Ectodermal cell (in vitro differentiated cells): Measurements from ENCODE around the gene PRKG1.

ENCODE experiments used
- H3K27ac ChIP-seq: 2 replicates; pipeline ENCODE4 v1.7.0; 2013; ENCODE audit warnings: mild to moderate bottlenecking, low read depth, low read length; ENCODE audit not compliant: insufficient read depth, poor library complexity, severe bottlenecking
- H3K27me3 ChIP-seq: 2 replicates; pipeline ENCODE4 v1.7.0; 2013; ENCODE audit warnings: mild to moderate bottlenecking, low read length; ENCODE audit not compliant: insufficient read depth, control insufficient read depth, poor library complexity, severe bottlenecking
- H3K36me3 ChIP-seq: one replicate; pipeline ENCODE4 v1.7.0; 2013; ENCODE audit warnings: low read length; ENCODE audit not compliant: control insufficient read depth, insufficient read depth
- H3K4me1 ChIP-seq: one replicate; pipeline ENCODE4 v1.7.0; 2013; ENCODE audit warnings: low read length; ENCODE audit not compliant: control insufficient read depth, insufficient read depth
- H3K4me3 ChIP-seq: 2 replicates; pipeline ENCODE4 v1.7.0; 2013; ENCODE audit warnings: low read depth, low read length, control low read depth; ENCODE audit not compliant: insufficient read depth
- H3K9me3 ChIP-seq: 2 replicates; pipeline ENCODE4 v1.7.0; 2013; ENCODE audit warnings: mild to moderate bottlenecking, low read length, moderate library complexity; ENCODE audit not compliant: control insufficient read depth
- WGBS, 2 experiments: methylation state at CpG; one replicate each; pipeline ENCODE4 v1.1.7; 2013; ENCODE audit warnings: missing lambda C conversion rate in 2 of 2; 5-methylcytosine and 5-hydroxymethylcytosine counted together

PRKG1 gene

DNA sequence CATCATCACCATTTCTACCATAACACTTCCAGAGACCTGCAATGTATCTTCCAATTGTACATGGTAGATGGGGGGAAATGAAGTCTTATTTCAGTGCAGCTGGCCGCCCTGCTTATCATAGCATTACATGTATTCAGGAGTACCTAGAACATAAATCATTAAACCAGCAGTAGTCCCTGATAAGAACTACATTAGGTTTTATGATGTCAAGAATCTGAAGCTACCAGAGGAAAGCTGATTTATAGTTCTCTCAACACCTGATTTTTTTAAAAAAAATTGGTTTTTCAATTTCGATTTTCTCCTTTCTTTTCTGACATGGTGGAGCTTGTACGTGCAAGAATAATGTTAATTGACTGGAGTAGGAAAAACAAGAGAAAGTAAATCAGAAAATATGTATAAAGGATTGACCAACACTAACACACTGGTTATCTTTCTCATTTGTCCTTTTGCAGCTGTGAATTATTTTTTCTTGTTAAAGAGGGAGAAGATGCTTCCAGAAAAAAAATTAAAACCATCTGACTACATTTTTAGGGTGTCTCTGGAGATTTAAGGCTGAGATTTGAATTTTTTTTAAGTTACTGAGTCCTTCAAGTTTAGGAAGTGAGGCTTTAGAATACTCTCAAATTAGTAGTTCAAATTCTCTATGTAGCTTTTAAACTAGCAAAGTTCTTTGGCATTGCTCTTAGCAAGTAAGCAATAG is 566.0 kb downstream of the PRKG1 start:
- Histone ChIP-seq H3K9me3 (no peaks in the 10 kb centered on the region), H3K4me3 (no peak overlapping the region), H3K27ac (no peak overlapping the region), H3K4me1 (no peaks in the 10 kb centered on the region), H3K27me3 (no peaks in the 10 kb centered on the region), H3K36me3 (no peaks in the 10 kb centered on the region)
- WGBS, 2 experiments, result 100% methylated on average over 1 to 2 of the region's 3 CpGs

DNA sequence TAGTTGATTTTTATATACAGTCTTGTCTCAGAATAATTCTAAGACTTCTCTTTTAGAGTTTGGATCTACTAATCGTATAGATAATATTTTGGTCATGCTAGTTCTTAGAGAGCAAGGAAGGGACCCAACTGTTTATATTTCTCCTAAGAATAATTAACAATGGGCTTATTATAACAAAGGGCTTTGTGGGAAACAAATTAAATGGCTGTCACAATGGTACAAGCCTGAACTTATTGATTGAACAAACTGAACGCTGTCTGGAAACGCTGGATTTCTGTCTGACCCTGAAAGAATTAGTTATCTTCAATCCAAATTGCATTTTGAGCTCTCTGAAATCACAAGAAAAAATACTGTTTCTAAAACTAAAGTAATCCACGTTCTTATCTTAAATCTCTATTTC is 568.3 kb downstream of the PRKG1 start:
- Histone ChIP-seq H3K9me3 (no peaks in the 10 kb centered on the region), H3K27me3 (no peaks in the 10 kb centered on the region), H3K4me3 (no peak overlapping the region), H3K36me3 (no peaks in the 10 kb centered on the region), H3K4me1 (no peaks in the 10 kb centered on the region), H3K27ac (no peak overlapping the region)
- 95% methylated on average over 3 of the region's 4 CpGs for WGBS, 2 experiments

DNA sequence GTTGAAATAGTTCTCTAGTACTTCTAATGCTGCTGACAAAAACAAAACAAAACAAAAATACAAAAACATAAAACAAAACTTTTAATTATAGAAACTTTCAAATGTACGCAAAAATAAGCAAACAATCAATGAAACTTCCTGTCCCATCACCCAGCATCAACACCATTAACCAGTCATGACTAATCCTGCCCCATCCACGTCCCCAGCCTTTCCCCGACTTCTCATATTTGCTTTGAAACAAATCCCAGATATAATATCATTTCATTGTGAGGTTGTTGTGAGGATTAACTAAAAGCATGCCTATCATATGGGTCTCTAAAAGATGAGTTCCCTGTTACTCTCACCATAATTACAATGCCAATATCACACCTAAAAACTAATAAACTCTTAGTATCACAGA is 569.4 kb downstream of the PRKG1 start:
- no peaks in the 10 kb centered on the region for H3K4me1 ChIP-seq
- H3K9me3 ChIP-seq, result no peaks in the 10 kb centered on the region
- H3K27me3 ChIP-seq, result no peaks in the 10 kb centered on the region
- H3K36me3 ChIP-seq, result no peaks in the 10 kb centered on the region
- WGBS, 2 experiments, result 89 to 93% methylated on average over 2 to 3 of the region's 3 CpGs
- H3K27ac ChIP-seq, result no peak overlapping the region
- H3K4me3 ChIP-seq, result no peak overlapping the region

DNA sequence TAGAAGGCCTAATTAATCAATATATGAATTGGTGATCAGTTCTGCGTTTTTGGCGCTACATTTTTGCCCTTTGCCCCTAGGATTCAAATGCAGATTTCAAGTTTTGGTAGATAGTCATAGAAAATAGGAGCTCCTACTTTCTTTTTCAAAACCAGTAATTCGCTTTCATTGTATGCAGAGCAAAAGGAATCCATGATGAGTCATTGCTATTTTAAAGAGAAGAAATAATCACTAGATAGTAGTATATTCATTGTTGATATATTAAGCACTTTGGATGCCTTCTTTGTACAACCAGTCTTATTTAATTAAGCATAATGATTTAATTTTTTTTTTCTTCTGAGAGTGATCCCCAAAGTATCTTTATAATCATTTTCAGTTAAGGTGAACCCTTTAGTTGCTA is 574.8 kb downstream of the PRKG1 start:
- Histone ChIP-seq H3K27me3 (no peaks in the 10 kb centered on the region), H3K27ac (no peak overlapping the region), H3K9me3 (no peaks in the 10 kb centered on the region), H3K4me3 (no peak overlapping the region), H3K4me1 (no peaks in the 10 kb centered on the region), H3K36me3 (no peaks in the 10 kb centered on the region)
- 97 to 100% methylated on average over 2 to 3 of the region's 3 CpGs for WGBS, 2 experiments

DNA sequence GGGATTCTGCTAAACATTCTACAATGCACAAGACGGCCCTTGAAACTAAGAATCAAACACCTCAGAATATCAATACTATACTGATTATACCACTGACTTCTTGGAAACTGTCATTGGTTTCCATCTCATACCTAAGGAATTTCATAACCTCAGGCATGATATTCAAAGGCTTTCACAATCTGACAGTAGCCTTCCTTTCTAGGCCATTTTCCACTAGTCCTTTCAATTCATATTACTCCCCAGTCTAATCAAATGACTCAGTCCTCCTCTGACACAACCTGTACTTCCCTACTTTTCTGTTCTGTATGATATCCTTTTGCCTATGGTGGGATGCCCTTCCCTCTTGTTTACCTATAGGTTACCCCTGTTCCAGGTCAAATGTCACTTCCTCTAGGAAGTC is 576.8 kb downstream of the PRKG1 start:
- no peaks in the 10 kb centered on the region for H3K36me3 ChIP-seq
- H3K27ac ChIP-seq, result no peak overlapping the region
- H3K4me3 ChIP-seq, result no peak overlapping the region
- WGBS, 2 experiments, result 90 to 97% methylated on average over 1 of the region's 1 CpG
- no peaks in the 10 kb centered on the region for H3K27me3 ChIP-seq
- no peaks in the 10 kb centered on the region for H3K4me1 ChIP-seq
- no peaks in the 10 kb centered on the region for H3K9me3 ChIP-seq

DNA sequence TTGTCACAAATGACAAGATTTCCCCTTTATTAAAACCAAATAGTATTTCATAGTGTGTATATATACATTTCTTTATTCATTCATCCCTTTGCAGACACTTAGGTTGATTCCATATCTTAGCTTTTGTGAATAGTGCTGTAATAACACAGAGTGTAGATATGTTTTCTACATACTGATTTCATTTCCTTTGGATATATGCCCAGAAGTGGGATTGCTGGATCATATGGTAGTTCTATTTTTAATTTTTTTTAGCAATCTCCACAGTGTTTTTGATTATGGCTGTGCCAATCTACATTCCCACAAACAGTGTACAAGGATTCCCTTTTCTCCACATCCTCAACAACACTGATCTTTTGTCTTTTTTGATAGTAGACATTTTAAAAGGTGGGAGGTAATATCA is 578.7 kb downstream of the PRKG1 start:
- Histone ChIP-seq H3K27me3 (no peaks in the 10 kb centered on the region), H3K9me3 (no peaks in the 10 kb centered on the region), H3K36me3 (no peaks in the 10 kb centered on the region), H3K27ac (no peak overlapping the region), H3K4me1 (peaks cover 3% of the 10 kb centered on the region), H3K4me3 (no peak overlapping the region)

DNA sequence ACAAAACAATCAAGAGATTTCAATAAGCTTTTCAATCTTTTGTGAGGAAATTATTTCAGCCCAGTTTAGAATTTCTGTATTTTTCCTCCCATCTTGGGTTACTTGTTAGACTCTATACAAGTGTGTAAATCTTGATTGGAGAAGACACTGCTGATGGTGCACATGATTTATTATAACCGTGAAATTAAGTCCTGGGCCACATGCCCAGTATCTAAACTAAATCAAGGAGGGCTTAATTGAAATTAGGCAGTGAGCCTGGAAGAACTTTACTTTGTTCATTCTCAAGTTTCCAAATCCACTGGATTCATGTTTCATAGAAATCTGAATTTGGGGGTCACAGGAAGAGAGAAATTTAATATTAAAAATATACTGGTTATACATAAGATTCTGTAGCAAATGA is 580.6 kb downstream of the PRKG1 start:
- no peaks in the 10 kb centered on the region for H3K36me3 ChIP-seq
- no peaks in the 10 kb centered on the region for H3K9me3 ChIP-seq
- H3K4me1 ChIP-seq, result peaks cover 5% of the 10 kb centered on the region
- H3K27me3 ChIP-seq, result no peaks in the 10 kb centered on the region
- no peak overlapping the region for H3K27ac ChIP-seq
- no peak overlapping the region for H3K4me3 ChIP-seq
- WGBS, 2 experiments, result 96 to 100% methylated on average over 1 of the region's 1 CpG

DNA sequence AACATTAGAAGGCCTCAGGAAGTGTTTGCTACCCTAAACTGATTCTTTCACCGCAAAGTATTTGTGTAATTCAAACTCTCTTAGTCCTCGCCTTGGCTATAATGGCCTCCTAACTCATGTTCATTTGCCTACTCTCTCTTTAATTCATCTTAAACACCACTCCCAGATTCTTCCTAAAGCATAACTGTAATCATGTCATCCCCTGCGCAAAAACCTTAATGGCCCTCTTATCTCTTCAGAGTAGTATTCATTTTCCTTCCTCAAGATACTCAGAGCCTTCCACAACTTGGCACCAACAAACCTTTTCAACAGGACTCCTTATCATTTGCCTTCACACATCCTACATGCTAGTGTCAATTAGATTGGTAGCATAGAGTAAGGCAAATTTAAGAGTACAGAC is 582.2 kb downstream of the PRKG1 start:
- H3K4me1 ChIP-seq, result peaks cover 5% of the 10 kb centered on the region

DNA sequence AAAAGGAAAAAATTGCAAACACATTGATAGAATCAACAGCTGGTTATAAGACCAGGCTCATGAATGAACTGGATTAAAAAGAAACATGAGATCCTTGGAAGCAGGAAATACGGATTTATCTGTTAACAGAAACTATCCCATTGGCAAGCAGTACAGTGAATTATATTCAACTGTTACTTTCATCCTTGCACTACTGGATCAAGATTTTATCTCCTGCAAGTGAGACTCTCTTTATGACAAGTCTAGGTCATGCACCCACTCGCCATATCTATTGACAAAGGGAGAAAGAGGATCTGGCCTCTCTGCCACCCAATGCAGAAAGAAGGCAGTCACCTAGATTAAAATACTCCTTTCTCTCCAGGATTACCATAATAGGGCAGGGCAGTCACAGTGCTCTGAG is 583.7 kb downstream of the PRKG1 start:
- H3K9me3 ChIP-seq, result no peaks in the 10 kb centered on the region
- peaks cover 5% of the 10 kb centered on the region for H3K4me1 ChIP-seq
- H3K27me3 ChIP-seq, result no peaks in the 10 kb centered on the region
- WGBS, 2 experiments, result 90 to 92% methylated on average over 2 of the region's 2 CpGs
- no peaks in the 10 kb centered on the region for H3K36me3 ChIP-seq
- H3K4me3 ChIP-seq, result no peak overlapping the region
- H3K27ac ChIP-seq, result no peak overlapping the region

More for the DNA sequence above, 582.2 kb downstream of the PRKG1 start:
- Histone ChIP-seq H3K27ac (no peak overlapping the region), H3K9me3 (no peaks in the 10 kb centered on the region), H3K36me3 (no peaks in the 10 kb centered on the region), H3K4me3 (no peak overlapping the region), H3K27me3 (no peaks in the 10 kb centered on the region)
- 94 to 95% methylated on average over 3 of the region's 3 CpGs for WGBS, 2 experiments

DNA sequence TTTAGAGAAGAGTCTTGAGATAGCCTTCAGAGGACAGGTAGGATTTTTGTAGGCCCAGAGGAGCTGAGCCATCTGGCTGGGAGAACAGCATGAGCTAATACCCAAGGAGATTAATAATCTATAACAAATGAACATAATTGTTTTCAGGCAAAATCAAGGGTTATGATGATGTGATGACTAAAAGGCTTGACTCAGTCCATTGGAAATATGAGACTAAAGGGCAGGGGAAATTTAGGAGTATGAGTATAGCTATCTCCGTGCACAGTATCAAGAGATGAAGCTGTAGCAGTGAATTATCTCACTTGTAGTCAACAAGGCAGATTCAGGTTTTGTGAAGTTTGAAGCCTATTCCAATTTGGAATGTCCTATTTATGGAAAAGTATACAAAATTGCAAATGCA is 585.1 kb downstream of the PRKG1 start:
- Histone ChIP-seq H3K9me3 (no peaks in the 10 kb centered on the region), H3K27ac (no peak overlapping the region), H3K4me3 (no peak overlapping the region), H3K27me3 (no peaks in the 10 kb centered on the region), H3K36me3 (no peaks in the 10 kb centered on the region), H3K4me1 (peaks cover 5% of the 10 kb centered on the region)
- 96 to 97% methylated on average over 1 of the region's 1 CpG for WGBS, 2 experiments

DNA sequence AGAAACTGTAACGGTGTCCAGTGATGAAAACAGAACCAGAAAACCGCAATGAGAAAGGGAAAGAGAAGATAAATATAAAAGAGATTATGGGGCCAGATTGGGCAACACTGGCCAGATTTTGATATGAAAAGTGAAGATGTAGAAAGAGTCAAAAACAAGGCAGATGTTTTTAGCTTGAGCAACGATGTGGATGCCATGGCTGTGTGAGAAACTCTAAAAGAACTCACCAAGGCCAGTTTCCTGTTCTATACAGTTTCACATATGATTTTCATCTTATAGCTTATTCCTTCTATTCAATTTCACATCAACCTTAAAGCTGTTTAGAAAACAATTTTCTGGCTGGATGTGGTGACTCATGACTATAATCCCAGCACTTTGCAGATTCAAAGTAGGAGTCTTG is 588.8 kb downstream of the PRKG1 start:
- no peaks in the 10 kb centered on the region for H3K9me3 ChIP-seq
- H3K4me1 ChIP-seq, result peaks cover 1% of the 10 kb centered on the region

More for the DNA sequence above, 588.8 kb downstream of the PRKG1 start:
- Histone ChIP-seq H3K4me3 (no peak overlapping the region), H3K27ac (no peak overlapping the region), H3K27me3 (no peaks in the 10 kb centered on the region), H3K36me3 (no peaks in the 10 kb centered on the region)
- 89 to 96% methylated on average over 3 of the region's 3 CpGs for WGBS, 2 experiments
